ENCODE data around the gene ACADVL. TPM values are rescaled to one million over a fixed set of nuclear protein-coding genes. Genes with fewer than 3 reads are reported as not detected.

Gene ACADVL
- polyA plus RNA-seq, 1 experiment, result 217 TPM

GRCh38 chr17:7237761-7238419, 18.2 kb downstream of the ACADVL start:
- H3K9me3 ChIP-seq (ENCODE audit: control insufficient read depth, insufficient read depth, low read length), result peaks cover 3% of the 10 kb centered on the region; the same call in 1 of the 2 replicates
- no peaks in the 10 kb centered on the region for H3K27me3 ChIP-seq (ENCODE audit: control insufficient read depth, insufficient read depth, low read length)
- peak overlapping the region; percentile 93 for H3K4me3 ChIP-seq (ENCODE audit: low read depth, low read length)
- peak overlapping the region; percentile 57 for H3K27ac ChIP-seq (ENCODE audit: low read depth, low read length)
- ChIA-PET CTCF (no interaction called here), POLR2A (interaction anchor here (0.7 to 1.3 kb wide), 2 partner anchors 16 to 18 kb away, joined by 4 to 5 read pairs; partner anchors contain the start of genes ACADVL and DLG4)
- DNase-seq (ENCODE audit: low read depth, low spot score), result no peak
- TF ChIP-seq CTCF (IDR thresholded peaks at IDR 0.05; ENCODE audit: low read depth, low read length), result no peak

- POLR2A ChIA-PET, result interaction anchor here (0.7 to 1.3 kb wide), 2 partner anchors 16 to 19 kb away, joined by 4 to 5 read pairs; partner anchors contain the start of genes ACADVL and DLG4
- Histone ChIP-seq H3K27me3 (ENCODE audit: control insufficient read depth, insufficient read depth, low read length) (no peaks in the 10 kb centered on the region), H3K9me3 (ENCODE audit: control insufficient read depth, insufficient read depth, low read length) (peaks cover 3% of the 10 kb centered on the region; the same call in 1 of the 2 replicates), H3K4me3 (ENCODE audit: low read depth, low read length) (peak overlapping the region; percentile 93), H3K27ac (ENCODE audit: low read depth, low read length) (peak overlapping the region; percentile 70)
- CTCF ChIA-PET, result no interaction called here
- no peak for DNase-seq (ENCODE audit: low read depth, low spot score)
- no peak for TF ChIP-seq CTCF (IDR thresholded peaks at IDR 0.05; ENCODE audit: low read depth, low read length)
Observed at GRCh38 chr17:7238420-7239090, 18.8 kb downstream of the ACADVL start.

- no peaks in the 10 kb centered on the region for H3K27me3 ChIP-seq (ENCODE audit: control insufficient read depth, insufficient read depth, low read length)
- ChIA-PET CTCF (no interaction called here), POLR2A (interaction anchor here (0.6 to 1.3 kb wide), 4 partner anchors 17 to 69 kb away, joined by 3 to 10 read pairs (median 4); partner anchors contain the start of genes ACADVL and DLG4)
- no peak for TF ChIP-seq CTCF (IDR thresholded peaks at IDR 0.05; ENCODE audit: low read depth, low read length)
- peak within 1 kb of the TSS; percentile 70 for H3K27ac ChIP-seq (ENCODE audit: low read depth, low read length)
- H3K9me3 ChIP-seq (ENCODE audit: control insufficient read depth, insufficient read depth, low read length), result peaks cover 3% of the 10 kb centered on the region; the same call in 1 of the 2 replicates
- H3K4me3 ChIP-seq (ENCODE audit: low read depth, low read length), result peak within 1 kb of the TSS; percentile 97
- peak; percentile 99 for DNase-seq (ENCODE audit: low read depth, low spot score)
Observed at GRCh38 chr17:7239091-7240027, 19.6 kb downstream of the ACADVL start, which contains the start of gene PHF23. Gene PHF23, minus strand, starts transcription at chr17:7239457. Its CDS starts 178 bp downstream, at chr17:7239279.

GRCh38 chr17:7240375-7240774, 20.6 kb downstream of the ACADVL start:
- POLR2A ChIA-PET, result no interaction called here
- no peak for DNase-seq (ENCODE audit: low read depth, low spot score)
- no peaks in the 10 kb centered on the region for H3K27me3 ChIP-seq (ENCODE audit: control insufficient read depth, insufficient read depth, low read length)
- no peak overlapping the region for H3K27ac ChIP-seq (ENCODE audit: low read depth, low read length)
- peaks cover 3% of the 10 kb centered on the region; the same call in 1 of the 2 replicates for H3K9me3 ChIP-seq (ENCODE audit: control insufficient read depth, insufficient read depth, low read length)
- no peak for TF ChIP-seq CTCF (IDR thresholded peaks at IDR 0.05; ENCODE audit: low read depth, low read length)
- CTCF ChIA-PET, result interaction anchor here (1.0 kb wide), 1 partner anchor 55 kb away, joined by 3 read pairs; no protein-coding TSS in a partner anchor
- H3K4me3 ChIP-seq (ENCODE audit: low read depth, low read length), result peak overlapping the region; percentile 97

Measured in AG04450 (cell line).